Vagina (tissue), 2 donors: Measurements from ENCODE around the gene MAD1L1. TPM values are rescaled to one million over a fixed set of nuclear protein-coding genes. Genes with fewer than 3 reads are reported as not detected.

Experiments used
- DNase-seq, 2 donors: peaks; one replicate each; pipeline ENCODE4 v3.0.0-alpha.2; 2017; ENCODE audit errors: extremely low spot score in 2 of 2
- H3K27ac ChIP-seq: fragments of 200-600 bp; sonication (generic); one replicate; pipeline ENCODE4 v1.5.1; 2019
- H3K27me3 ChIP-seq: fragments of 200-600 bp; sonication (generic); one replicate; pipeline ENCODE4 v1.5.1; 2019
- H3K36me3 ChIP-seq, 2 donors: fragments of 200-600 bp; sonication (generic); one replicate each; pipeline ENCODE4 v1.5.1; 2017 to 2019
- H3K4me1 ChIP-seq: fragments of 200-600 bp; sonication (generic); one replicate; pipeline ENCODE4 v1.5.1; 2019
- H3K4me3 ChIP-seq, 2 donors: fragments of 200-600 bp; sonication (generic); 1 replicate in 1 of 2; 2 replicates in 1 of 2; pipeline ENCODE4 v1.5.1; 2016 to 2019
- H3K9me3 ChIP-seq: fragments of 200-600 bp; sonication (generic); one replicate; pipeline ENCODE4 v1.5.1; 2019
- POLR2A ChIP-seq, 2 donors: fragments of 450-650 bp; IDR thresholded peaks; one replicate each; pipeline ENCODE4 v1.6.1; 2017; ENCODE audit warnings: antibody characterized with exemption in 2 of 2, mild to moderate bottlenecking in 2 of 2, moderate library complexity in 2 of 2
- POLR2AphosphoS5 ChIP-seq, 2 donors: sonication (generic); formaldehyde crosslinking; IDR thresholded peaks; one replicate each; pipeline ENCODE4 v1.9.0; 2017; ENCODE audit warnings: antibody characterized with exemption in 2 of 2, mild to moderate bottlenecking in 2 of 2, low read depth in 1 of 2; ENCODE audit not compliant: insufficient read depth in 1 of 2
- intact Hi-C: fragments of 100-400 bp; cut with DNase I; formaldehyde crosslinking; loops from one replicate; pipeline ENCODE4 v1.15.1; 2023
- total RNA-seq: library from RNA; depleted of rRNA; stranded (reverse); fragments of >200 nt; gene quantifications from one replicate; pipeline ENCODE4 v1.2.3, GENCODE V29; 2016
- TF ChIP-seq, protein P1 (sequence below), 3 experiments: fragments of 450-650 bp in 2 of 3; fragments of 200-600 bp in 1 of 3; sonication (generic) in 1 of 3; IDR thresholded peaks; one replicate each; pipeline ENCODE4 v1.5.1; 2017 to 2019; ENCODE audit warnings: antibody characterized with exemption in 3 of 3, mild to moderate bottlenecking in 2 of 3, moderate library complexity in 2 of 3

Gene MAD1L1
- total RNA-seq, 1 donor from 2014 or later = 62.4 TPM

DNA sequence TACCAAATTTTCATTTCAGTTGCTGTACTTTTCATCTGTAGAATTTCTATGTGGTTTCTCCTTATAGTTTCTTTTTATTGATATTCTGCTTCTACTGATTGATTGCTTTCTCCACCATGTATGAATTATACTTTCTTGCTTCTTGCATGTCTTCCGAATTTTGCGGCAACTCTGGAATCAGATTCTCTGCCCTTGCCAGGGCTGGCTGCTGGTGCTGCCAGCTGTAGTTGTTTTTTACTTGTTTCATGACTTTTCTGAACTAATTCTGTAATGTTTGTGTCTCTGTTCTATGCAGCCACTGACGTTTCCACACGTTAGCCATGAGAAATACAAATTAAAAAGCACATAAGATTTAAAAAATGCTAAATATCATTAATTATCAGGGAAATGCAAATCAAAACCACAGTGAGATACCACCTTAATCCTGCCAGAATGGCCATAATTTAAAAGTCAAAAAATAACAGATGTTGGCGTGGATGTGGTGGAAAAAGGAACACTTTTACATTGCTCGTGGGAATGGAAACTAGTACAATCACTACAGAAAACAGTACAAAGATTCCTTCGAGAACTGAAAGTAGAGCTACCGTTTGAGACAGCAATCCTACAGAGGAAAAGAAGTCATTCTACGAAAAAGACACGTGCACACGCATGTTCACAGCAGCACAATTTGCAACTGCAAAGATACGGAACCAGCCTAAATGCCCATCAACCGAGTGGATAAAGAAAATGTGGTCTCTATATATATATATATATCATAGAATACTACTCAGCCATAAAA is 51.5 kb downstream of the MAD1L1 start:
- Histone ChIP-seq H3K36me3 (no peaks in the 10 kb centered on the region), H3K4me3 (no peak overlapping the region), H3K4me1 (no peaks in the 10 kb centered on the region), H3K27ac (no peak overlapping the region), H3K27me3 (no peaks in the 10 kb centered on the region), H3K9me3 (no peaks in the 10 kb centered on the region)
- no peak for TF ChIP-seq POLR2A (IDR thresholded peaks at IDR 0.05)
- TF ChIP-seq, protein P1, sequence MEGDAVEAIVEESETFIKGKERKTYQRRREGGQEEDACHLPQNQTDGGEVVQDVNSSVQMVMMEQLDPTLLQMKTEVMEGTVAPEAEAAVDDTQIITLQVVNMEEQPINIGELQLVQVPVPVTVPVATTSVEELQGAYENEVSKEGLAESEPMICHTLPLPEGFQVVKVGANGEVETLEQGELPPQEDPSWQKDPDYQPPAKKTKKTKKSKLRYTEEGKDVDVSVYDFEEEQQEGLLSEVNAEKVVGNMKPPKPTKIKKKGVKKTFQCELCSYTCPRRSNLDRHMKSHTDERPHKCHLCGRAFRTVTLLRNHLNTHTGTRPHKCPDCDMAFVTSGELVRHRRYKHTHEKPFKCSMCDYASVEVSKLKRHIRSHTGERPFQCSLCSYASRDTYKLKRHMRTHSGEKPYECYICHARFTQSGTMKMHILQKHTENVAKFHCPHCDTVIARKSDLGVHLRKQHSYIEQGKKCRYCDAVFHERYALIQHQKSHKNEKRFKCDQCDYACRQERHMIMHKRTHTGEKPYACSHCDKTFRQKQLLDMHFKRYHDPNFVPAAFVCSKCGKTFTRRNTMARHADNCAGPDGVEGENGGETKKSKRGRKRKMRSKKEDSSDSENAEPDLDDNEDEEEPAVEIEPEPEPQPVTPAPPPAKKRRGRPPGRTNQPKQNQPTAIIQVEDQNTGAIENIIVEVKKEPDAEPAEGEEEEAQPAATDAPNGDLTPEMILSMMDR (IDR thresholded peaks at IDR 0.05) = no peak
- no peak for TF ChIP-seq POLR2AphosphoS5 (IDR thresholded peaks at IDR 0.05; ENCODE audit: insufficient read depth in 1 of 2, low read depth in 1 of 2)
- intact Hi-C loops = no loop called here
- DNase-seq = no peak

DNA sequence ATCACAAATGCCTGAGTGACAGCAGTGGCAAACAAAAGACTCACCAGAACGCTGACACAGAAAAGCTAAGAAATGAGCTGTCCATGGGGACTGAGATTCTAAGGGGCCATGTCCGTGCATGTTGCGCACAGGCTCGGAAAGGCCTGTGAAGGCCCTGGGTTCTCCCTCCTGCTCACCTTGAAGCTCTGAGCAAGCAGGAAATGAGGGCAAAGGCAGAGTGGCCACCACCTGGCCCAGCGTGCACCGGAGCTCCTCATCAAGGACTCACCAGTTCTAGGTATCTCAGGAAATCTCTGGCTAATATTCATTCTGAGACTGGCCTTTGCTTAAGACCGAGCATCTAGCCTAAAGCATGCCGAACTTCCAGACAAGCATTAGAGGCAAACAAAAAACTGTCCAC is 52.7 kb downstream of the MAD1L1 start:
- Histone ChIP-seq H3K27ac (no peak overlapping the region), H3K27me3 (no peaks in the 10 kb centered on the region), H3K4me1 (peaks cover 10% of the 10 kb centered on the region), H3K36me3 (no peaks in the 10 kb centered on the region), H3K9me3 (no peaks in the 10 kb centered on the region), H3K4me3 (no peak overlapping the region)
- DNase-seq = no peak
- intact Hi-C loops = no loop called here
- TF ChIP-seq, protein P1 (IDR thresholded peaks at IDR 0.05) = no peak
- no peak for TF ChIP-seq POLR2AphosphoS5 (IDR thresholded peaks at IDR 0.05; ENCODE audit: insufficient read depth in 1 of 2, low read depth in 1 of 2)
- no peak for TF ChIP-seq POLR2A (IDR thresholded peaks at IDR 0.05)

DNA sequence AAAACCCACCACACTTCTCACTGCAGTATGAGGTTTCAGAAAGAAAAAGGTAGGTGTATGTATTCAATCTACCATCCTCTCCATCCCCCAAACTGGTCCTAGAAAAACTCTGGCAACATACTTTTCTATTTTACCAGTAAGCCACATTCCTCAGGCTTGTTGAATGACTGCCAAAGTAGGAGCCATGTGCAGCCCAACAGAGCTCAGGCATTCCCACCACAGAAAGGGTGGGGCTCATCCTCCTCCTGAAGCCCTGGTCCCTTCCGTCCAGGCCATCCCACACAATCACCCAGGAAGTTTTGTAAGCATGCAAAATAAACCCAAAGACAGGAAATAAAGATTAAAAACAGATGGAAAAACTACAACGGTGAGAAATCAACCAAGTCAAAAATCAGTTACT is 57.2 kb downstream of the MAD1L1 start:
- DNase-seq = no peak
- H3K27ac ChIP-seq = peak overlapping the region; percentile 63
- intact Hi-C loops = no loop called here
- no peaks in the 10 kb centered on the region for H3K27me3 ChIP-seq
- H3K4me1 ChIP-seq = peaks cover 14% of the 10 kb centered on the region
- no peaks in the 10 kb centered on the region for H3K9me3 ChIP-seq
- no peak overlapping the region for H3K4me3 ChIP-seq
- no peaks in the 10 kb centered on the region for H3K36me3 ChIP-seq
- TF ChIP-seq POLR2A (IDR thresholded peaks at IDR 0.05) (no peak), POLR2AphosphoS5 (IDR thresholded peaks at IDR 0.05; ENCODE audit: insufficient read depth in 1 of 2, low read depth in 1 of 2) (no peak)
- TF ChIP-seq, protein P1 (IDR thresholded peaks at IDR 0.05) = no peak

DNA sequence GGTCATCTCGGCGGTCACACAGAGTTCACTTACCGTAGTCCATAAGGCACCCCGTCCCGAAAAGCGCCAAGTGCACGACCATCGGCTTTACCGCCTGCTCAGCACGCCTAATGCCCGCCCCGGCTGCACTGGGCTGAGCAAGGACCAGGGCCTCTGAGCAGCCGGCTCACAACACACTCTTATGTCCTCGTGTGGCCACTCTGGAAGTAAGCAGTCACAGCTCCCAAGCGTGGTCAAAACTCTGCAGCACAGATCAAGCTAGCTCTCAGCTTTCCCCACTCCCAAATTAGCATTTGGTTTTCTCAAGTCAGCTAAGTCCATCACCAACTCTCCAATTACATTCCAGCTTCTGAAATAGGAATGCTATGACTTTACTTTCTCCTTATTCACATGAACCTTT is 57.7 kb downstream of the MAD1L1 start:
- Histone ChIP-seq H3K27ac (peak overlapping the region; percentile 63), H3K36me3 (no peaks in the 10 kb centered on the region), H3K4me3 (no peak overlapping the region), H3K9me3 (no peaks in the 10 kb centered on the region), H3K4me1 (peaks cover 14% of the 10 kb centered on the region), H3K27me3 (no peaks in the 10 kb centered on the region)
- intact Hi-C loops = no loop called here
- DNase-seq = no peak
- TF ChIP-seq POLR2A (IDR thresholded peaks at IDR 0.05) (no peak), POLR2AphosphoS5 (IDR thresholded peaks at IDR 0.05; ENCODE audit: insufficient read depth in 1 of 2, low read depth in 1 of 2) (no peak)
- TF ChIP-seq, protein P1 (IDR thresholded peaks at IDR 0.05) = no peak

DNA sequence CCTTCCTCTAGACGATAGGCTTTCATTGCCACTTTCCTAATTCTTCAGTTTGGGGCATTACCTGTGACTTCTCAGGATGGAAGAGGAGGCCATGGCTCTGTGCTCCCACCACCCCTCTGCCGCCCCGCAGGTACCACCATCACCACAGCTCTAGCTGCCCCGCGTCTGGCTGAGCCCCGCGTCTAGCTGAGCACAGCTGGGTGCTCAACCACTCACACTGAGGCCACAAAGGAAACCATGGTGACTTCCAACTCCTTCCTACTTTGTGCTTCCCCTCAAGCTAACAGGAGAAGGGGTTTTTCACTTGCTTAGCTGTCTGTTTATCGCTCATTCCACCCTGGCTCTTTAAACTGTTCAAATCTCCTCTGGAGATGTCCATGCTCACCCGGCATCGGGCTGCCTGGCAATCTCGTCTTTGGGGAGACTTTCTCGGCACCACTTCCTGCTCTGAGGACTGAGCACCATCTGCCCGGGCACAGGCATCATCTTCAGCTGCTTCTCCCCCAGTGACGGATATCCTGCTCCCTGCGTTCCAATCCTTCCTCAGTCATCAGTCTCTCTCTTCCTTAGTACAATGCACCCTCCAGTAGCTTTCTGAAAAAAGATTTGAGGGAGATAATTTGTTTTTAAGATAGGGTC is 59.4 kb downstream of the MAD1L1 start:
- H3K27ac ChIP-seq = no peak overlapping the region
- intact Hi-C loops = no loop called here
- no peaks in the 10 kb centered on the region for H3K36me3 ChIP-seq
- H3K9me3 ChIP-seq = no peaks in the 10 kb centered on the region
- no peak overlapping the region for H3K4me3 ChIP-seq
- peaks cover 14% of the 10 kb centered on the region for H3K4me1 ChIP-seq
- TF ChIP-seq POLR2A (IDR thresholded peaks at IDR 0.05) = no peak
- TF ChIP-seq POLR2AphosphoS5 (IDR thresholded peaks at IDR 0.05; ENCODE audit: insufficient read depth in 1 of 2, low read depth in 1 of 2) = no peak
- TF ChIP-seq, protein P1 (IDR thresholded peaks at IDR 0.05) = no peak
- no peaks in the 10 kb centered on the region for H3K27me3 ChIP-seq
- DNase-seq = no peak
